ENCODE data around the gene LIX1L. TPM values are rescaled to one million over a fixed set of nuclear protein-coding genes. Genes with fewer than 3 reads are reported as not detected.

Gene LIX1L
- total and polyA plus RNA-seq, 2 of the 13 experiments (the other 11 are each of a cell fraction or from before 2014, with no cell fraction given): 8.1 to 24.9 TPM

DNA sequence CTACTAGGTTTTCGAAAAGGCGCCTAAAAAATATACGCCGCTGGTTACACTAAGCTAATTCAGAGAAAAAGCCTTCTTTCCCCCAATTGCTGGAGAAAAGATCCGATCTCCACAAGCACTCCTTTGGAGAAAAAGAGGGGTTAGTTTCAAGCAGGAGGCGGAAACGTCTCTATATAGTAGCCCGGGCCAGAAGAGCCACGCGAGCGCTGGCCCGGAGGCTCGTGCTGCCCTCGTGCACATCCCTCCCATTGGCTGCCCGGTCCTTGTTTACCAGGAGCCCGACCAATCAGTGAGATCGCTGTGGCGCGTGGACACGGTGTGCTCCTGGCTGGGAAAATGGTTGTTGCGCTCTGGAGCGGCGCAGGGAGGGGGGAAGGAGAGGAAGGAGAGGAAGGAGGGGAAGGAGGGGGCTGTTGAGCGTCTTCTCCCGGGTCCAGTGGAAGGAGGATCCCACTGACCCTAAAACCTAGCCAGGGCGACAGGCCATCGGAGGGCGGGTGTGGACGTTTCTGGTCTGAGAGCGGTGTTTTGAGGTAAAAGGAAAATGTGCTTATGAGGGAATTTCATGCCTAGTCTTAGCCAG, 38.7 kb upstream of the LIX1L start, which contains the start of gene TXNIP (continued):
- no peak for TF ChIP-seq GPN1 (CRISPR knock-in tag; IDR thresholded peaks at IDR 0.05; ENCODE audit: borderline replicate concordance)
- TF ChIP-seq ZNF556 (CRISPR knock-in tag; IDR thresholded peaks at IDR 0.05; ENCODE audit: borderline replicate concordance): 0 out of 2 replicates have a peak, but pooled peaks have one; percentile 50
- no peak for TF ChIP-seq TFAP4 (IDR thresholded peaks at IDR 0.05; ENCODE audit: borderline replicate concordance, low read depth)
- no peak for TF ChIP-seq STAG1 (CRISPR knock-in tag; IDR thresholded peaks at IDR 0.05)
- no peak for TF ChIP-seq NBN (conservative IDR thresholded peaks at IDR 0.05)
- TF ChIP-seq, protein P1, sequence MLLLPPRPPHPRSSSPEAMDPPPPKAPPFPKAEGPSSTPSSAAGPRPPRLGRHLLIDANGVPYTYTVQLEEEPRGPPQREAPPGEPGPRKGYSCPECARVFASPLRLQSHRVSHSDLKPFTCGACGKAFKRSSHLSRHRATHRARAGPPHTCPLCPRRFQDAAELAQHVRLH (CRISPR knock-in tag; IDR thresholded peaks at IDR 0.05; ENCODE audit: borderline replicate concordance, low read depth): peak; percentile 75; the same call in 1 of the 2 replicates
- no peak for TF ChIP-seq NFIB (CRISPR knock-in tag; IDR thresholded peaks at IDR 0.05; ENCODE audit: borderline replicate concordance)
- peak; percentile 48; the same call in 1 of the 2 replicates for TF ChIP-seq MIER2 (CRISPR knock-in tag; IDR thresholded peaks at IDR 0.05)
- TF ChIP-seq ZBTB1 (CRISPR knock-in tag; IDR thresholded peaks at IDR 0.05; ENCODE audit: borderline replicate concordance): no peak
- TF ChIP-seq, protein P2, sequence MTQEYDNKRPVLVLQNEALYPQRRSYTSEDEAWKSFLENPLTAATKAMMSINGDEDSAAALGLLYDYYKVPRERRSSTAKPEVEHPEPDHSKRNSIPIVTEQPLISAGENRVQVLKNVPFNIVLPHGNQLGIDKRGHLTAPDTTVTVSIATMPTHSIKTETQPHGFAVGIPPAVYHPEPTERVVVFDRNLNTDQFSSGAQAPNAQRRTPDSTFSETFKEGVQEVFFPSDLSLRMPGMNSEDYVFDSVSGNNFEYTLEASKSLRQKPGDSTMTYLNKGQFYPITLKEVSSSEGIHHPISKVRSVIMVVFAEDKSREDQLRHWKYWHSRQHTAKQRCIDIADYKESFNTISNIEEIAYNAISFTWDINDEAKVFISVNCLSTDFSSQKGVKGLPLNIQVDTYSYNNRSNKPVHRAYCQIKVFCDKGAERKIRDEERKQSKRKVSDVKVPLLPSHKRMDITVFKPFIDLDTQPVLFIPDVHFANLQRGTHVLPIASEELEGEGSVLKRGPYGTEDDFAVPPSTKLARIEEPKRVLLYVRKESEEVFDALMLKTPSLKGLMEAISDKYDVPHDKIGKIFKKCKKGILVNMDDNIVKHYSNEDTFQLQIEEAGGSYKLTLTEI (CRISPR knock-in tag; conservative IDR thresholded peaks at IDR 0.05): no peak
- peak; percentile 73; the same call in 1 of the 2 replicates for TF ChIP-seq CBFB (CRISPR knock-in tag; IDR thresholded peaks at IDR 0.05)
- TF ChIP-seq ZNF331 (CRISPR knock-in tag; IDR thresholded peaks at IDR 0.05): peak; percentile 89
- no peak for TF ChIP-seq ZSCAN31 (CRISPR knock-in tag; IDR thresholded peaks at IDR 0.05; ENCODE audit: low read depth)
- no peak for TF ChIP-seq MBNL3 (CRISPR knock-in tag; conservative IDR thresholded peaks at IDR 0.05)
- TF ChIP-seq ZBTB26 (CRISPR knock-in tag; IDR thresholded peaks at IDR 0.05; ENCODE audit: borderline replicate concordance): peak; percentile 72
- TF ChIP-seq SMARCE1 (IDR thresholded peaks at IDR 0.05; ENCODE audit: borderline replicate concordance): no peak
- peak; percentile 92 for TF ChIP-seq ZNF761 (CRISPR knock-in tag; conservative IDR thresholded peaks at IDR 0.05)
- TF ChIP-seq ZEB1 (IDR thresholded peaks at IDR 0.05; ENCODE audit: insufficient replicate concordance, low read depth): no peak
- peak; percentile 81; the same call in 1 of the 2 replicates for TF ChIP-seq ARID4A (CRISPR knock-in tag; IDR thresholded peaks at IDR 0.05; ENCODE audit: borderline replicate concordance)
- TF ChIP-seq SNAPC5 (CRISPR knock-in tag; IDR thresholded peaks at IDR 0.05; ENCODE audit: borderline replicate concordance): peak; percentile 85; the same call in 1 of the 2 replicates
- no peak for TF ChIP-seq ZFP90 (CRISPR knock-in tag; IDR thresholded peaks at IDR 0.05; ENCODE audit: borderline replicate concordance)

Data from HepG2 (cell line).